Body of pancreas (tissue), 4 donors: Measurements from ENCODE around the gene TBC1D24.

Experiments
- CTCF ChIP-seq, 7 experiments: fragments of 450-650 bp in 4 of 7; fragments of 200-600 bp in 3 of 7; sonication (generic) in 3 of 7; IDR thresholded peaks; one replicate each; pipeline ENCODE4 v1.5.1; 2016 to 2019; ENCODE audit warnings: antibody characterized with exemption in 7 of 7
- POLR2A ChIP-seq, 3 donors: fragments of 450-650 bp; IDR thresholded peaks; one replicate each; pipeline ENCODE4 v1.6.1; 2016; ENCODE audit warnings: antibody characterized with exemption in 3 of 3, mild to moderate bottlenecking in 2 of 3

- TF ChIP-seq CTCF (IDR thresholded peaks at IDR 0.05), result peak in 1 of 7 experiments; percentile 8
- TF ChIP-seq POLR2A (IDR thresholded peaks at IDR 0.05), result no peak
These were observed 6.7 kb downstream of the TBC1D24 start for GRCh38 chr16:2481676-2482075.
